Putamen (tissue), 1 donor: Measurements from ENCODE around the gene PCSK6.

ENCODE experiments used
- DNase-seq: peaks from one replicate; pipeline ENCODE4 v3.0.0-alpha.2; 2016; ENCODE audit warnings: low spot score

The PCSK6 gene

GRCh38 chr15:101522621-101523559 lies 33.4 kb upstream of the PCSK6 start:
- DNase-seq, result no peak

- no peak for DNase-seq
Measured at GRCh38 chr15:101522091-101522490, 32.6 kb upstream of the PCSK6 start.

DNA sequence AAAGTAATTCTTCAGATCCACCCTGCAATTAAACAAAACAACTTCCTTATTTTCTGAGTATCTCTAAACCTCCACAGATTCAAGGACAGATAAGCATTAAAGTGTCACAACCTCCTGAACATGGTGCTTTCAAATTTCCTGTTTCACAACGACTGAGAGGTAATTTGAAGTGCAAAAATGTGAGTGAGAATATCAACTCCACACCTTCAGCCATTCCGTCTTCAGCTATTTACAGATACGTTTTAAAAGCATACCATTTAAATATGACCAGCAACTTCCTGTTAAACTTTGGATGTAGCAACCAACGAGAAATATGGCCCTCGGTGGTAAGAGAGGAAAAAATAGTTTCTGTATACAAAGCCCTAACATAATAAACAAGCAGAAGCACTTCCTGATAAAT lies 32.1 kb upstream of the PCSK6 start:
- DNase-seq, result no peak

DNA sequence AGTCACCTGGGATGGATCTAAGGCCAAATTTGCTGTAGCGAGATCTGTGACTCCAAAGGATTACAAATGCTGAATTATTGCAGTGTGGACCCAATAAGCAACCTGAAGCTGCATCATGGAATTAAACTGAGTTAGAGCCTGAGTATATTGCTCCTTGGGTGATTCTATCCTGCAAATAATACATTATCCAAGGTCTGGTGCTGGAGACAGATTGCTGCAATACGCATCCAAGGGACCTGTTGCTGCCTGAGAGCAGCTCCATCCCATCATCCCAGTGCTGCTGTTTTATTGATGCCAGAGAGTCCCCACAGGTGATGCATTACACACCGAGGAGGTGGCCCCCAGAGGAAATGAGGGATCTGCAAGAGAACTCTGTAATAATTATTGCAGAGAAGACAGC lies 31.6 kb upstream of the PCSK6 start:
- no peak for DNase-seq

DNA sequence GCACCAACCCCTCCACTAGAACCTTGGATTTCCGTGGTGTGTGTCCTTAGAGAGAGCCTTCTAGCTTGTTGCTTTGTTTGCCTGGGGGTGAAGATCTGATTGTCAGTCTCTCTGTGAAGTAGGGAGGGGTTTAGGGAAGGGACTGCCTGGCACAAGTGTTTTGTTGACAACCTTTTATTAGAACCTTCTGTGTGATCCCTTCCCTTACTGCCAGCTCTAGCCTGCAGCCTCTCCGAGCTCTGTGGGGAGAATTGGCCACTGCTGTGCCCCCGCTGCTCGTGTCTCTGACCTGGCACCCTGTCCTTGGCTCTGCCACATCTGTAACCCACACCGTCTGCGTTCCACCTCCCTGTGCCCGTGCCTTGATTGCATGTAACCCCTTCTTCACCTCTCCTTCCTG lies 30.9 kb upstream of the PCSK6 start:
- peak; percentile 60 for DNase-seq

GRCh38 chr15:101517504-101517903 lies 28.0 kb upstream of the PCSK6 start:
- DNase-seq, result no peak

DNA sequence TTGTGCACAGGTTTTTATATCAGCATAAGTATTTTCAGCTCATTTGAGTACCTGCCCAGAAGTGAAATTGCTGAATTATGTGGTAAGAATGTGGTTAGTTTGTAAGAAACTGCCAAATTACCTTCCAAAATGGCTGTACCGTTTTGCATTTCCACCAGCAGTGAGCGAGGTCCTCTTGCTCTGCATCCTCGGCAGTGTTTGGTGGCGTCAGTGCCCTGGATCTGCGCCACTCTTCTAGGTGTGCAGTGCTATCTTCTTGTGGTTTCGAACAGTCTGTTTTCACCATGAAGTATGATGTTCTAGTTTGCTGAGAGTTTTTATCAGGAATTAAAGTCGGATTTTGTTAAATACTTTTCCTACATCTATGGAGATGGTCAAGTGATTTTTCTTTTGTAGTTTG lies 24.8 kb upstream of the PCSK6 start:
- no peak for DNase-seq

- no peak for DNase-seq
Measured at GRCh38 chr15:101511717-101512116, 22.2 kb upstream of the PCSK6 start.

- no peak for DNase-seq
Measured at GRCh38 chr15:101510212-101511197, 21.0 kb upstream of the PCSK6 start.

DNA sequence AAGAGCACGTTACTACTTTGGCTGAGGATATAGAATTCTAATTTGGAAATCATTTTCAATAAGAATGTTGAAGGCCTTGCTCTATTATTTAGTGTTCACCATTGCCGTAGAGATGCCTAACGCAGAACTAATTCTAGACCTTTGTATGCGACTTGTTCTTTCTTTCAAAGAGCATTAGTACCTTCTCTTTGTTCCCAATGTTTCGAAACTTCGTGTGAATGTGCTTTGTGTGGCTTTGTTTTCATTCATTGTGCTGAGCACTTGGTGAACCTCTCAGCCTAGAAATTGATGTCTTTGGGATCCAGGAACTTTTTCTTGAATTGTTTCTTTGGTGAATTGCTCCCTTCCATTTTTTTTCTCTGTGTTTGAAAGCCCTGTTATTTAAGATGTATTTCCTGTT lies 19.8 kb upstream of the PCSK6 start:
- DNase-seq, result no peak

DNA sequence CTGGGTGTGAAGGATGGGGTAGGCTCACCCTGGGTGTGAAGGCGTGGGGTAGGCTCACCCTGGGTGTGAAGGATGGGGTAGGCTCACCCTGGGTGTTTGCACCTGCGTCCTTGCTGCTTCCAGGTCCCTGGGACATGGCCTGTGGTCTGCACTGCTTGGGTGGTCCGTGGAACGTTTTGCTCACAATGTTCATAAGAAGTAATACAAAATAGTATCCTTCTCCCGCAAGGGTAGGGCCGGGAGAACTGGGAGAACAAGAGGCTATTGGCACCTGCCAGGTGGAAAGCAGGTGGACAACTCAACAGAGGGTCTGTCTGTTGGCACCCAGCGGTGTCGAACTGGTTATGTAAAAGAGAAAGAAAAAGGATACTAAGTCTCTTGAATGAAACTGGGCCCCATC lies 17.0 kb upstream of the PCSK6 start:
- no peak for DNase-seq

GRCh38 chr15:101505610-101506337 lies 16.3 kb upstream of the PCSK6 start:
- DNase-seq, result no peak

GRCh38 chr15:101504866-101505609 lies 15.5 kb upstream of the PCSK6 start:
- no peak for DNase-seq

DNA sequence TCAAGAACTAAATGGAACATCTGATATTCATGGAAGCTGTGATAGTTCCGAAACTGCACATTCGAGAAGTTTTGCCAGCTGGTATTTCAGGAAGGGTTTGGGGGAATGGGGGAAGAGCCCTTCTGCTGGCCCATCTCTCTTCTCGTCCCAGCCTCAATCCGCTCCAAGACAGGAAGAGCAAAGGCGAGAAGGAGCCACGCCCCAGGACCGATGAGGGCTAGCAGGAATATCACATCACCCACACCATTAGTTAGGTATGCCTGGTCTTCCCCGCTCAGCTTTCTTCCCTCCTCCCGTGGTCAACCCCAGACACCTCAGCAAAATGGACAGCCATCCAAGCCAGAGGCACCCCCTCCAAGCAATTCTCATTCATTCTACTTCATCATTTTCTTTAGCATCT lies 14.9 kb upstream of the PCSK6 start:
- DNase-seq, result no peak

- no peak for DNase-seq
Measured at GRCh38 chr15:101503296-101503599, 13.7 kb upstream of the PCSK6 start.

DNA sequence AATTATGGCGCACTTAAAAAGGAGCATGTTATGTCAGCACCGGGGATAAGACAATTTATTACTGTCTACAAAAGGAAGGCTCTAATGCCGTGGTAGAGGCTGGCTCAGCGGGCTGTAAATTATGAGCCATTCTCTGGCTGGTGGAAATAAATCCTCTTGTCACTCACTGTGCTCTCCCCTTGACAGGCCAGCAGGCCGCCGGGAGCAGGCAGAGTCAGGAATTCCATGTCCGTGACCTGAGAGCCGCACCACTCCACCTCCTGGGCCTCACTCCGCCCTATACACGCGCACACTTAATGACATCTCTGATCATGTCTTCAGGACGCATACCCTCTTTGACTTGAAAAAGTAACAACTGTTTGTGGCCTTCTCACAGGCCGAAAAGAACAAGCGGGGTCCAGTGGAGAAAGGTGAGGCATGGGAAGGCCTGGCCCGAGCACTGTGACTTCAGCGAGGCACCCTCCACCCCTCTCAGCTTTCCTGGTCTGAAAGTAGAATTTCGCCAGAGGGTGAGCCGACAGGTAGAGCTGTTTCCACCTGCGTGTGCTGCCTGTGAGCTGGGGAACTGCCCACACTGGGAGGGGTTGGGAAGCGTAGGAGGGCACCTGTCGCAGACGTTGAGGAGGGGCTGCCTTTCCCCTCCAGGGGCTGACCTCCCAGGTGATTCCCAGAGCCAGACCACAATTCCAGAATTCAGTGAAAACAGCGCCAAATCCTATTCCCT lies 13.2 kb upstream of the PCSK6 start:
- no peak for DNase-seq

DNA sequence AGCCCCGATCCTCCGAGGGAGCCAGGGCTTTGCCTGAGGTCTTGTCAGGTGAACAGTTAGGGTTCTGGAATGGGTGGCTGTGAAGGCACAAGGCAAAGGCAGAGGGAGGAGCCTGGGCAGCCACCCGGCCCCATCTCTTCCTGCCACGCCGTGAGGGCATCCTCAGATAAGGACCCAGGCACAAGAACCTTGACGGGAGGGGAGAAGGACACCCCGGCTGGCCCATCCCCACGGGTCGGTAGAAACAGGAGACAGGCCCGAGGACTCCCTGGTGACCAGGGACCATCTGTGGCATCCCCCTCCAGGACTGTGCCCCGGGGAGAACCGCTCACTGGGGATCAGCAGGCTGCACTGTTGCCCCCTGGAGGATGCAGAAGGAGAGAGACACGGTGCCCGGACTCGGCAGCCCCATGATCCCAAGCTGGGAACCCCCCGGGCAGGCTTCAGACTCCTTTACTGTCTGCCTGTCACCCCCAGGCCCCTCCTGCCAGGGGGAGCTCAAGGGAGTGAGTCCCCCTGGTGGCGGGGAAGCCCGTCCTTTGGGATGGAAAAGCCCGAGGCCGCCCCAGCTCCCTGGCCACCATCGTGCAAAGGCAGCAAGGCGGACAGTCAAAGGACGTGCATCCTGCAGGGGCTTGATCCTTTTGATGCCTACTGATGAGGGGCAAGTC lies 12.3 kb upstream of the PCSK6 start:
- no peak for DNase-seq

- DNase-seq, result no peak
Measured at GRCh38 chr15:101500865-101501551, 11.5 kb upstream of the PCSK6 start.

GRCh38 chr15:101499863-101500713 lies 10.6 kb upstream of the PCSK6 start:
- DNase-seq, result no peak
